NOMO-1 treated with dmso at 0.1 percent for 144 hours (cell line): ENCODE data around the gene CARS2.
"Not testable (repeated sequence)": the region's sequence is repeated elsewhere in the genome, so short reads cannot be mapped to it uniquely, and the experiment has no call there.

Experiments used
- DNase-seq: peaks from one replicate; lab custom pipeline; 2025; ENCODE audit not compliant: unreplicated experiment; lab: John Stamatoyannopoulos, UW

CARS2 gene

GRCh38 chr13:110624766-110625756, 80.9 kb downstream of the CARS2 start:
- DNase-seq: no peak

GRCh38 chr13:110620596-110620995, 85.3 kb downstream of the CARS2 start:
- DNase-seq: no peak

- DNase-seq: no peak
Measured at GRCh38 chr13:110618780-110619179, 87.1 kb downstream of the CARS2 start.

GRCh38 chr13:110618167-110618566, 87.7 kb downstream of the CARS2 start:
- DNase-seq: no peak

GRCh38 chr13:110617321-110618072, 88.4 kb downstream of the CARS2 start:
- DNase-seq: no peak

GRCh38 chr13:110616103-110617101, 89.5 kb downstream of the CARS2 start:
- DNase-seq: no peak

- DNase-seq: peak; percentile 71
Measured at GRCh38 chr13:110615322-110616102, 90.4 kb downstream of the CARS2 start, which contains the start of gene NAXD. NAXD (plus strand) TSS chr13:110615545; CDS start chr13:110615602, 57 bp downstream.

GRCh38 chr13:110615005-110615321, 91.0 kb downstream of the CARS2 start:
- DNase-seq: no peak

GRCh38 chr13:110610955-110611595, 94.8 kb downstream of the CARS2 start:
- peak; percentile 17 for DNase-seq

GRCh38 chr13:110607675-110608224, 98.2 kb downstream of the CARS2 start:
- no peak for DNase-seq

GRCh38 chr13:110606281-110606680, 99.6 kb downstream of the CARS2 start:
- not testable (repeated sequence) for DNase-seq

GRCh38 chr13:110605132-110605531, 100.8 kb downstream of the CARS2 start:
- no peak for DNase-seq

GRCh38 chr13:110600980-110601379, 104.9 kb downstream of the CARS2 start:
- DNase-seq: no peak

- DNase-seq: no peak
Measured at GRCh38 chr13:110600261-110600819, 105.6 kb downstream of the CARS2 start.

- DNase-seq: no peak
Measured at GRCh38 chr13:110597041-110597689, 108.8 kb downstream of the CARS2 start.

GRCh38 chr13:110593430-110594130, 112.3 kb downstream of the CARS2 start:
- peak; percentile 39 for DNase-seq

- no peak for DNase-seq
Measured at GRCh38 chr13:110592665-110593064, 113.3 kb downstream of the CARS2 start.
